ENCODE measurements around the gene DHTKD1. TPM values are rescaled to one million over a fixed set of nuclear protein-coding genes. Genes with fewer than 3 reads are reported as not detected.
"Not testable (repeated sequence)": the region's sequence is repeated elsewhere in the genome, so short reads cannot be mapped to it uniquely, and the experiment has no call there.

Gene DHTKD1
- total RNA-seq, 1 experiment from 2014 or later, result 27.4 TPM

DNA sequence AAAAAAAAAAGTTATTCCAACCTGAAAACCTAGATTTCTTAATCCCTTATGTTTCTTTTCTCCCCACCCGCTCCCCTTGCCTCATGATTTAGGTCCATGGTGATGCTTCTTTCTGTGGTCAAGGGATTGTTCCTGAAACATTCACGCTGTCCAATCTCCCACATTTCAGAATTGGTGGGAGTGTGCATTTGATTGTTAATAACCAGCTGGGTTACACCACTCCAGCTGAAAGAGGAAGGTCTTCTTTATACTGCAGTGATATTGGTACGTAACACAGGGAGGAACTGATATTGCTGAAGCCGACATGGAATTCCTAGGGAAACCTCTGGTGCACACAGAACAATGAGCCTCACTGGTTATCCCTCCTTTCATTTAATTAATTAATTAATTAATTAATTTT is 22.7 kb downstream of the DHTKD1 start:
- Histone ChIP-seq H3K27me3 (no peaks in the 10 kb centered on the region), H3K4me3 (no peak overlapping the region), H3K36me3 (peaks cover 23% of the 10 kb centered on the region), H3K27ac (no peak overlapping the region), H3K9me3 (replicated peaks) (no peaks in the 10 kb centered on the region), H3K4me1 (no peaks in the 10 kb centered on the region)
- DNase-seq, result no peak

DNA sequence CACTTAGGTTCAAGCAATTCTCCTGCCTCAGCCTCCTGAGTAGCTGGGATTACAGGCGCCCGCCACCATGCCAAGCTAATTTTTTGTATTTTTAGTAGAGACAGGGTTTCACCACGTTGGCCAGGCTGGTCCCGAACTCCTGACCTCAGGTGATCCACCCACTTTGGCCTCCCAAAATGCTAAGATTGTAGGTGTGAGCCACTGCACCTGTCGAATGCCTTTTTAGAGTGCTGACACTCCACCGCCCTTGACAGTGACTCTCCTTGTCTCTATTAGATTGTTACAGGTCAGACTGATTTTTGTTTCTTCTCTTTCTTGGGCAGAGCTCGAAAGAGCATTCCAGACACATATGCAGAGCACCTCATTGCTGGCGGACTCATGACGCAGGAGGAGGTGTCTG is 28.6 kb downstream of the DHTKD1 start:
- not testable (repeated sequence) for H3K4me1 ChIP-seq
- peaks cover 24% of the 10 kb centered on the region for H3K36me3 ChIP-seq

DNA sequence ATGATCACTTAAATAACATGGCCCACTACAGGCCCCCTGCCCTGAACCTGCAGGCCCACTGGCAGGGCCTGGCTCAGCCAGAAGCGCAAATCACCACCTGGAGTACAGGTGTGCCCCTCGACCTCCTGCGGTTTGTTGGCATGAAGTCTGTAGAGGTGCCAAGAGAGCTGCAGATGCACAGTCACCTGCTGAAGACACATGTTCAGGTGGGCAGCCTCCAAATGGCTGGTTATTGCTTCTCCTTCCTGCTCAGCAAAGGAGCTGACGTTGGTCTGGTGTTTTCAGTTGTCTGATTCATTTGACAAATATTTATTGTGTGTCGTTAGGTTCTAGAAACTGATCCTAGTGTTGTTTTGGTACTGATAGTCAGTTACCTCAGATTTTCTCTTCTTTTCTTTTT is 29.0 kb downstream of the DHTKD1 start:
- Histone ChIP-seq H3K36me3 (peaks cover 24% of the 10 kb centered on the region), H3K27me3 (no peaks in the 10 kb centered on the region), H3K4me1 (no peaks in the 10 kb centered on the region), H3K4me3 (no peak overlapping the region), H3K27ac (no peak overlapping the region), H3K9me3 (replicated peaks) (no peaks in the 10 kb centered on the region)
- DNase-seq, result no peak

More for the DNA sequence above, 28.6 kb downstream of the DHTKD1 start:
- H3K9me3 ChIP-seq (replicated peaks); H3K27ac ChIP-seq; DNase-seq; H3K27me3 ChIP-seq; H3K4me3 ChIP-seq: not testable (repeated sequence)

DNA sequence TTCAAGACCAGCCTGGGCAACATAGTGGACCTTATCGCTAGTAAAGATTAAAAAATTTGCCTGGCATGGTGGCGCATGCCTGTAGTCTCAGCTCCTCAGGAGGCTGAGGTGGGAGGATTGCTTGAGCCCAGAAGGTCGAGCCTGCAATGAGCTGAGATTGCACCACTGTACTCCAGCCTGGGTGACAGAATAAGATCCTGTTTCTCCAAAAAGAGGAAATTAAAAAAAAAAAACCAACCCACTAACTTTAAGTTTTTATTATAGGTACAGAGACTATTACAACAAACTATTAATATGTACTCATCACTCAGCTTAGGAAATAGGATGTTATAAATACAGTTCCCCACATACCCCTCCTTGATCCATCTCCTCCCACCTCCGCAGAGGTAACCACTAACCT is 30.2 kb downstream of the DHTKD1 start:
- H3K27me3 ChIP-seq, result no peaks in the 10 kb centered on the region
- H3K4me1 ChIP-seq, result no peaks in the 10 kb centered on the region
- H3K4me3 ChIP-seq, result no peak overlapping the region
- no peak overlapping the region for H3K27ac ChIP-seq
- peaks cover 23% of the 10 kb centered on the region for H3K36me3 ChIP-seq
- H3K9me3 ChIP-seq (replicated peaks), result no peaks in the 10 kb centered on the region
- no peak for DNase-seq

DNA sequence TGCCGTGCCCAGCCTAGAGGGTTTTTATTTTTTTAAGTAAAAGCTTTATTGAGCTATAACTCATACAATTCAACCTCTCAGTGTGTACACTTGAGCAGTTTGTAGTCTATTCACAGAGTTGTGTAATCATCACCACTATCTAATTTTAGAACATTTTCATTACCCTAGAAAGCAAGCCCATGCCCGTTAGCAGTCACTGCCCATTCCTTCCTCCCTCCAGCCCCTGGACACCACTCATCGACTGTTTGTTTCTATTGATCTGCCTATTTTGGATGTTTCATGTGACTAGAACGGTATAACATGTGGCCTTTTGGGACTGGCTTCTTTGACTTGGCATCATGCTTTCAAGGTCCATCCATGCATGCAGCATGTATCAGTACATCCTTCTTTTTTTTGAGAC is 35.0 kb downstream of the DHTKD1 start:
- H3K27ac ChIP-seq, result no peak overlapping the region
- H3K4me1 ChIP-seq, result no peaks in the 10 kb centered on the region
- H3K9me3 ChIP-seq (replicated peaks), result no peaks in the 10 kb centered on the region
- no peaks in the 10 kb centered on the region for H3K27me3 ChIP-seq
- H3K36me3 ChIP-seq, result peaks cover 30% of the 10 kb centered on the region
- DNase-seq, result no peak
- no peak overlapping the region for H3K4me3 ChIP-seq

DNA sequence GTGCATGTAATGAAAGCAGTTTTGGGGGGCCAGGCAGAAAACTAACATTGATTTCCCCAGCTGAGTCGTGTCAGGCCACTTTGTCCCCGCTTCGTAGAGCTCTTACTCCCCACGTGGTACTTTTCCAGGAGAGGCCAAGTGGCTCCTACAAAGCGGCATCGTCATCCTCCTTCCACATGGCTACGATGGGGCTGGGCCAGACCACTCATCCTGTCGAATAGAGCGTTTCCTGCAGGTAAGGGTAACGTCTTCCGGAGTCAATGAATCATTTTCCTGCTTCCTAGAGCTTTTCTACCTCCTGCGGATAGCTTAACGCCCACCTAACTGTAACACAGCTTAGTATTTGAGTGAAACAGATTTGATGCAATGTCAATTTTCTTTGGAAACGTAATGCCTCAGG is 39.0 kb downstream of the DHTKD1 start:
- Histone ChIP-seq H3K4me1 (no peaks in the 10 kb centered on the region), H3K4me3 (no peak overlapping the region), H3K9me3 (replicated peaks) (no peaks in the 10 kb centered on the region), H3K36me3 (peaks cover 24% of the 10 kb centered on the region), H3K27ac (no peak overlapping the region), H3K27me3 (no peaks in the 10 kb centered on the region)
- DNase-seq, result no peak

DNA sequence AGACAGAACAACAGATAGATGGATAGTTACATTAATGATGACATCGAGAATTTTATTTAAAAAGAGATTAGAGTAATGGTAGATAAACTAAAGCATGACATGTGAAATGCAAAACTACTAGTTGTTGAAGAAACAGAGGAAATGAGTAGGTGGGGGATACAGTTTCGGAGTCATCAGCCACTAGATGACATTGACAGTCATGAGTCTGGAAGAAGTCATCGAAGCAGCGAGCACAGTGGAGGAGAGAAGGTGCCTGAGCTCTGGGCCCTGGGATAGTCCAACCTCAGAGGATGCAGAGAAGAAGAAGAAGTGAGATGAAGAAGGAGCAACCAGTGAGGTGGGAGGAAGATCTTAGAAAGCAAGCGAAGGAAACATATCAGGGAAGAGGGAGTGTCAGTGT is 40.5 kb downstream of the DHTKD1 start:
- Histone ChIP-seq H3K27me3 (no peaks in the 10 kb centered on the region), H3K9me3 (replicated peaks) (no peaks in the 10 kb centered on the region), H3K4me1 (no peaks in the 10 kb centered on the region), H3K4me3 (no peak overlapping the region), H3K27ac (no peak overlapping the region), H3K36me3 (peaks cover 23% of the 10 kb centered on the region)
- DNase-seq, result no peak

DNA sequence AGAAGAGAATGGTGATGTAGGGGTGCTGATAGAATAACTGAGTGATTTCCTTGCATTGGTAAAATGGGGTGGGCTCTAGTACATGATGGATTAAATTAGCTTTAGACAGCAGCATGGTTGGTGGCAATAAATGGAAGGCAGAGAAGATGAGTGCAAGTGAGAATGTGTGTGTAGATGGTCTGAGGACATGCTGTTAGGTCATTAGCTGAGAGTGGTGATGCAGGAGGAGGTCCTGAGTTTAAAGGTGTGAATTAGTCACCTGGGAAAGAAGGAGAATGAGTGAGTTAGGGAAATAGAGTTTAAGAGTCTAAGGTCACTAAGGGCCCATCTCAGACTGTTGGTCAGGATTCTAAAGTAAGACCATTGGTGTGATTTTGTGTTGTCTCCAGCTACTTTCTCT is 42.8 kb downstream of the DHTKD1 start:
- DNase-seq, result no peak
- H3K4me3 ChIP-seq, result no peak overlapping the region
- no peaks in the 10 kb centered on the region for H3K9me3 ChIP-seq (replicated peaks)
- no peak overlapping the region for H3K27ac ChIP-seq
- no peaks in the 10 kb centered on the region for H3K4me1 ChIP-seq
- H3K27me3 ChIP-seq, result no peaks in the 10 kb centered on the region
- H3K36me3 ChIP-seq, result peaks cover 22% of the 10 kb centered on the region

DNA sequence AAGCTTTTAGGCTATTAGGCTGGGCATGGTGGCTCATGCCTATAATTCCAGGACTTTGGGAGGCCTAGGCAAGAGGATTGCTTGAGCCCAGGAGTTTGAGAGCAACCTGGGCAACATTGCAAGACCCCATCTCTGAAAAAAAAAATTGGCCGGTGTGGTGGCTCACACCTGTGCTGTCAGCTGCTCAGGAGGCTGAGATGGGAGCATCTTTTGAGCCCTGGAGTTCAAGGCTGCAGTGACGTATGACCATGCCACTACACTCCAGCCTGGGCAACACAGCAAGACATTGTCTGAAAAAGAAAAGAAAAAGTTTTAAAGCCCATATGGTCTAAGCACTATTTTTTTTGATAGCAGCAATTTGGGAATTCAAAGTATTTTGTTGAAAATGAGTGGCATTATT is 44.9 kb downstream of the DHTKD1 start:
- Histone ChIP-seq H3K27ac (no peak overlapping the region), H3K36me3 (peaks cover 18% of the 10 kb centered on the region), H3K4me1 (no peaks in the 10 kb centered on the region), H3K4me3 (no peak overlapping the region), H3K27me3 (no peaks in the 10 kb centered on the region), H3K9me3 (replicated peaks) (no peaks in the 10 kb centered on the region)
- DNase-seq, result no peak

DNA sequence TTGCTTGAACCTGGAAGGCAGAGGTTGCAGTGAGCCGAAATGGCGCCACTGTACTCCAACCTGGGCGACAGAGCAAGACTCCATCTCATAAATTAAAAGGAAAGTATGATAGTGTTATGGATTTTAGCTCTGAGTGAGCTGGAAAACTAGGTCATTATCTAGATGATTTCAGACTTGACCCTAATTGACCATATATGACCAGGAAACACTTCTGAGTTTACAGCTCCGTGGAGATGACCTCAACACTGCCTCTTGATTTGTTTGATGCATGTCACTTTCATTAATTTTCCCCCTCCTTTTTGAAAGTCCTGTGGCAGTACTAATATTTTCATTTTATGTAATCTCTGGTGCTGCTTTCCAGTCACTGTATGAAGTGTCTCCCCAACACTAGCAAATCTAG is 52.9 kb downstream of the DHTKD1 start:
- Histone ChIP-seq H3K36me3 (peaks cover 21% of the 10 kb centered on the region), H3K9me3 (replicated peaks) (no peaks in the 10 kb centered on the region), H3K4me3 (no peak overlapping the region), H3K4me1 (no peaks in the 10 kb centered on the region), H3K27ac (no peak overlapping the region), H3K27me3 (no peaks in the 10 kb centered on the region)
- no peak for DNase-seq

DNA sequence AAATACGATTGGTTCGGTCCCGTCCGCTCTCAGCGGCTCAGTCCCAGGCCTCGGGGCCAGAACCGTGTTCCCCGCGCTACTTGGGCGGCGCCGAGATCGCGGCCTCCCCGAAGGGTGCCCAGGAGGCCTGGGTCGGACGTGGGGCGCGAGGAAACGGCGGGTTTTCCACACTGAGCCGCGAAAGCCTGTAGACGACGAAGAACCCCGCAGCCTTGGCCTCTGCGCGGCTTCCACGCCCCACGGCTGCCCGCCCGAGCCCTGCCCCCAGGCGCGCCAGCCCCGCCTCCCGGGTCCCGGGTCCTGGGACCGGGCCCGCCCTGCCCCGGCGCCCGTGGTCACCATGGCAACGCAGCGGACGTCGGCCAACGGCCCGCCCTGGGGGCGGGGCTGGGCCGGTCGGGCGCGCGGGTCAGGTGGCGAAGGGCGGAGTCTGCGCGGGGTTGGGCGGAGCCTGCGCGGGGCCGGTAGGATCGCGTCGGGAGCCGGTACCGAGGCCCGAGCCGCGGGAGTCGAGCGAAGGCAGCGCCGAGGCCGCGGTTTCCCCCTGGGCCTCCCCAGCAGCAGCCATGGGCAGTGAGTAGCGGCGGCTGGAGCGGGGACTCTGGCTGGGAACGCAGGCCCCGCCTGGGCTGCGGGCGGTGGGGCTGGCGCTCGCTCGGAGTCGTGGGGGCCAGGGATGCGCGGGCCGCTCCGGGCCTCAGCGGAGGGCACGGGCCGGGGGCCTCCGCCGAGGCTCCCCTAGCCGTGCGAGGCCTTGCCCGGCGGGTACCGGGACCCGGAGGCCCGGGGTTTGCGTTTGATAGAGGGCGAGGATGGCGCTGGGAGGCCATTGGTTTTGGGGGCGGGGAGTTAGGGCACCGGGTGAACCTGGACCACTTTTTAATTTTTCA is 60.7 kb downstream of the DHTKD1 start, which contains the start of gene SEC61A2:
TSS of gene SEC61A2 (plus strand) at position 456 of the 890 bp plus-strand sequence. CDS start at position 567, 111 bp downstream.
- no peaks in the 10 kb centered on the region for H3K9me3 ChIP-seq (replicated peaks)
- peaks cover 13% of the 10 kb centered on the region for H3K36me3 ChIP-seq
- no peaks in the 10 kb centered on the region for H3K27me3 ChIP-seq
- H3K27ac ChIP-seq, result peak within 1 kb of the TSS; percentile 54
- DNase-seq, result peak; percentile 91 to 93
- no peaks in the 10 kb centered on the region for H3K4me1 ChIP-seq
- peak within 1 kb of the TSS; percentile 96 for H3K4me3 ChIP-seq

DNA sequence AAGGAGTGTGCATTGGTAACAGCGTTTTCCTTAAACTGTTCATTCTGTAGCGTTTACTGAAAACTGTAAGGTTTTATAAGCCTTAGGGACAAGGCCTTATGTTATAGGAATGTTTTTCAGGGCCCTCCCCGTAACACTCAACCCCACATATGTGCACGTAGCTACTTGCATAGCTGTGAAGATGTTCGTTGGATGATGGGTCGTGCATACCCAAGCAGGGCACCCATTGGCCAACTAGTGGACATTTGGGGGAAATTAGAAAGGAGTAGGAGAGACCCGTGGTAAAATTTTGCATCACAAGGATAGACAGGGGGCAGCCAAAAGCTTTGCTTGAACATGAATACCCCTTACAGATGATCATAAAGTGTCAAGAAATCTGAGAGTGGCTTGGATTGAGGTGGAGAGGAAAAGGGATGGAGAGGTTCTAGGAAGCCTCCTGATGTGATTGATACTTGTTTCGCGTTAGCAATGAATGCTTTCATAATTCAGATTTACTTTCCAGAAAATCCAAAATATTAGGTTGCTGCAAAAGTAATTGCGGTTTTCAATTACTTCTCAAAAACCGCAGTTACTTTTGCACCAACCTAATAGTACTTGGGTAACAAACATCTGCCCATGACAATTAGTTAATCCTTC is 61.6 kb downstream of the DHTKD1 start:
- H3K4me3 ChIP-seq, result peak overlapping the region; percentile 96
- H3K27ac ChIP-seq, result no peak overlapping the region
- DNase-seq, result peak; percentile 65 to 79

DNA sequence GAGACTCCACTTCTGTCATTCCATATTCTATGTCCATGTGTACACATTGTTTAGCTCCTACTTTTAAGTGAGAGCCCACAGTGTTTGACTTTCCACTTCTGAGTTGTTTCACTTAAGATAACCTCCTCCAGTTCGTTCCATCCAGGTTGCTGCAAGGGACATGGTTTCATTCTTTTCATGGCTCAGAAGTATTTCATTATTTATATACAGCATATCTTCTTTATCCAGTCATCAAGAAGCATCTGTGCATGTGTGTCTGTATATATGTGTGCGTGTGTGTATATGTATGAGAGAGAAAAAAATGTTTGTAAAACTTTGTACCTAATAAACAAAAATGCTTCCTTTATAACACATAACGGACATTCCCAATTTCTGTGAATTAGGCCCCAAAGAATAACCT is 66.9 kb downstream of the DHTKD1 start:
- Histone ChIP-seq H3K27me3 (no peaks in the 10 kb centered on the region), H3K4me3 (no peak overlapping the region), H3K36me3 (peaks cover 15% of the 10 kb centered on the region), H3K4me1 (no peaks in the 10 kb centered on the region), H3K9me3 (replicated peaks) (0 out of 2 replicates have a peak, but pooled peaks cover 3% of the 10 kb centered on the region), H3K27ac (no peak overlapping the region)
- DNase-seq, result no peak

More for the DNA sequence above, 61.6 kb downstream of the DHTKD1 start:
- H3K4me1 ChIP-seq, result no peaks in the 10 kb centered on the region
- no peaks in the 10 kb centered on the region for H3K27me3 ChIP-seq
- H3K36me3 ChIP-seq, result peaks cover 11% of the 10 kb centered on the region
- no peaks in the 10 kb centered on the region for H3K9me3 ChIP-seq (replicated peaks)

DNA sequence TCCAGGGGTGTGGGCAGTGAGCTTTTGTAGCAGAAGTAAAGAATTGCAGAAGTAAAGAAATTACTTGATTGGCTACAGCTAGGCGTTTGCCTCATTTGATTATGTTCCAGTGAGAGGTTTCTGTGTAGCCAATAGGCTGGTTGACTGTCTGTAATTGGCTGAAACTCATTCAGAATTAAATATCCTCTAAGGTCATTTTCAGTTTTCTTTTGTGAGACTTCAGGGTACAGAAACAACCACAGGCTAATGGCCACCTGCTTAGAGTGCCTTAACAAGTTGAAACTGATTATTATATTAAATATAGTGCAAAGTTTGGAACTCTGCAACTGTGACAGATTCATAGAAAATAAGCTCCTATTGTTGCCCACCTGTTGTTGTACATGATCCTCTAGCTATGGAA is 71.3 kb downstream of the DHTKD1 start:
- no peaks in the 10 kb centered on the region for H3K4me1 ChIP-seq
- no peaks in the 10 kb centered on the region for H3K27me3 ChIP-seq
- H3K36me3 ChIP-seq, result peaks cover 8% of the 10 kb centered on the region
- H3K9me3 ChIP-seq (replicated peaks), result 0 out of 2 replicates have a peak, but pooled peaks cover 3% of the 10 kb centered on the region
- no peak overlapping the region for H3K27ac ChIP-seq
- DNase-seq, result no peak
- H3K4me3 ChIP-seq, result no peak overlapping the region

DNA sequence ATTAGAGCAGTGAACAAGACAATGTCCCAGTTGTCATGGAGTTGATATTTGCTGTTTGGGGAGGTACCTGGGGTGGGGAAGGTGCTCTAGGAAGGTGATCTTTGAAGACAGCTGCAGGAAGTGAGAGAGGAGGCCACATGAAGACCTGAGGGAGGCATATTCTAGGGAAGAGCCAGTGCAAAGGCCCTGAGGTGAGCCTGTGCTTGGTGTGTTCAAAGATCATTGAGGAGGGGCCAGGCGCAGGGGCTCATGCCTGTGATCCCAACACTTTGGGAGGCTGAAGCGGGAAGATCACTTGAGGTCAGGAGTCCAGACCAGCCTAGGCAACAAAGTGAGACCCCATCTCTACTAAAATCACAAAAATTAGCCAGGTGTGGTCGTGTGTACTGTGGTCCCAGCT is 75.8 kb downstream of the DHTKD1 start:
- H3K4me1 ChIP-seq, result no peaks in the 10 kb centered on the region
- no peaks in the 10 kb centered on the region for H3K9me3 ChIP-seq (replicated peaks)
- H3K27me3 ChIP-seq, result no peaks in the 10 kb centered on the region
- H3K27ac ChIP-seq, result no peak overlapping the region
- peaks cover 1% of the 10 kb centered on the region; the same call in 1 of the 2 replicates for H3K36me3 ChIP-seq
- H3K4me3 ChIP-seq, result no peak overlapping the region
- no peak for DNase-seq
